Measurements from ENCODE around the gene ZNRF1. TPM values are rescaled to one million over a fixed set of nuclear protein-coding genes. Genes with fewer than 3 reads are reported as not detected.
A peak's percentile ranks its signal among the peaks of the same experiment; 100 is the strongest.

Gene ZNRF1
- total and polyA plus RNA-seq, 2 donors from 2014 or later, result 10.8 to 23.1 TPM

DNA sequence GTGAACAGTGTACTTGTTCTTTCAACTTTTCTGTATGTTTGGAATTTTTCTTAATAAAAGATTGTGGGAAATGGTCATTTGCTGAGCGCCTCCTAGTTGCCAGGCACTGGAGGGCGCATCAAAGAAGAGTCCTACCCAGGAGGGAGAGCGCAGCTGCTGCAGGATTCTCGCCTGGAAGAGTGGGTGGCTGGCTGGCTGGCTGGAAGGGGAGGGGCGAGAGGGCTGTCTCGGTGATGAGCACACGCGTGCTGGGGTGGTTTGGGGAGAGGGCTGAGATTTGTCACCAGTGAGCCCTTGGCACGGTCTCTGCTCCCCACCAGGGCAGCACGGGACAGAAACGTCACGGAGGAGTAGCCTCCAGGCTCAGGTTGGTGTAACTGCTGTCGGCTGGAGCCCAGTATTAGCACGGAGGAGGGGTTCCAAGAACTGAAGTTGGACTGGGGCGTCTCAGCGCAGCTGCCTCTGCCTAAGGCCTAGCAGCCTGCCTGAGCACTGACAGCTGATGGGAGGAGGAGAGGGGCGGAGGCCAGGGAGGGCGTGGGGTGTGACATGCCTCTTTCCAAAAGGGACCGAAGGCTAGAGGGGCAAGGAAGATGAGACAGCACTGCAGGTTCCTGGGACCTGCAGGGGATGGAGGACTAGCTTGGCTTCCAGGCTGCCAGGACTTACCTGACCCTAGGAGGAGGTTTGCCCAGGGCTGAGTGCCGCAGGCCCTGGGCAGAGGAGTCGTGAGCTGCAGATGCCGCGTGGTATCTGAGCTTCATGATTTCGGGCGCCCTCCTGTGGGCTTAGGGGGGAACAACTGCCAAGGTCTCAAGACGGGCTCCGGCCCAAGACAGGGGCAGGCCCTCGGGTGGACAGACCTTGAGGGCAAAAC, 112.1 kb downstream of the ZNRF1 start:
- peak overlapping the region in 1 of 3 donors; percentile 11 for H3K4me3 ChIP-seq (ENCODE audit: low read length in 3 of 3)

DNA sequence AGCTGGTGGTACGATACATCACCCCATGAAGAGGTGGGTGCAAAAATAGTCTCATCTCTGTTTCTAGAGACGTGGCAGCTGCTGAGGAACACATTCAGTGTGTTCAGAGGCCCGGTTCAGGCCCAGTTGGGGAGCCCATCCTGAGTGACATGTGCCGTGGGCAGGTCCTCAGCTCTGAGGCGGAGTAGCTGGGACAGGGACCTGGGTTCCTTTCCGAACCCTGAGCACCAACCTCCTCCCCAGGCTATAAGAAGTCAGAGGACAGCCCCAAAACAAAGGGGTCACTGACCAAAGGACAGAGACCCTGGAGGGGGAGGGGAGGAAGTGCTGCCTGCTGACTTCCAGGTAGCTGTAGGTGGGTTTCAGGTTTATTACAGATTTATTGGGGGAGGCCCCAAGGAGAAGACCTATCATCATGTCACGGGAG, 112.7 kb downstream of the ZNRF1 start:
- TF ChIP-seq, protein P1, sequence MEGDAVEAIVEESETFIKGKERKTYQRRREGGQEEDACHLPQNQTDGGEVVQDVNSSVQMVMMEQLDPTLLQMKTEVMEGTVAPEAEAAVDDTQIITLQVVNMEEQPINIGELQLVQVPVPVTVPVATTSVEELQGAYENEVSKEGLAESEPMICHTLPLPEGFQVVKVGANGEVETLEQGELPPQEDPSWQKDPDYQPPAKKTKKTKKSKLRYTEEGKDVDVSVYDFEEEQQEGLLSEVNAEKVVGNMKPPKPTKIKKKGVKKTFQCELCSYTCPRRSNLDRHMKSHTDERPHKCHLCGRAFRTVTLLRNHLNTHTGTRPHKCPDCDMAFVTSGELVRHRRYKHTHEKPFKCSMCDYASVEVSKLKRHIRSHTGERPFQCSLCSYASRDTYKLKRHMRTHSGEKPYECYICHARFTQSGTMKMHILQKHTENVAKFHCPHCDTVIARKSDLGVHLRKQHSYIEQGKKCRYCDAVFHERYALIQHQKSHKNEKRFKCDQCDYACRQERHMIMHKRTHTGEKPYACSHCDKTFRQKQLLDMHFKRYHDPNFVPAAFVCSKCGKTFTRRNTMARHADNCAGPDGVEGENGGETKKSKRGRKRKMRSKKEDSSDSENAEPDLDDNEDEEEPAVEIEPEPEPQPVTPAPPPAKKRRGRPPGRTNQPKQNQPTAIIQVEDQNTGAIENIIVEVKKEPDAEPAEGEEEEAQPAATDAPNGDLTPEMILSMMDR (IDR thresholded peaks at IDR 0.05; ENCODE audit: borderline replicate concordance, extremely low read depth, insufficient read depth), result no peak
- Histone ChIP-seq H3K27me3 (ENCODE audit: control insufficient read depth, insufficient read depth, low read length) (no peaks in the 10 kb centered on the region), H3K36me3 (ENCODE audit: control insufficient read depth in 2 of 3, insufficient read depth in 3 of 3, low read length in 3 of 3) (no peaks in the 10 kb centered on the region), H3K27ac (ENCODE audit: low read depth in 2 of 2, low read length in 2 of 2) (peak overlapping the region in 1 of 2 donors; percentile 34), H3K4me3 (ENCODE audit: low read length in 3 of 3) (no peak overlapping the region), H3K4me1 (ENCODE audit: control insufficient read depth in 2 of 3, insufficient read depth in 2 of 3, low read depth in 1 of 3, low read length in 3 of 3) (peaks cover 0 to 40% (median 32%) of the 10 kb centered on the region in 3 donors), H3K9ac (ENCODE audit: low read length in 3 of 3) (peak overlapping the region in 1 of 3 donors; percentile 22), H3K9me3 (ENCODE audit: control insufficient read depth in 2 of 3, insufficient read depth in 1 of 3, low read length in 3 of 3) (no peaks in the 10 kb centered on the region)
- DNase-seq, result no peak
- no peak for FAIRE-seq
- intact Hi-C loops (cut with DNase I), result loop anchor here (5.0 kb wide), 1 partner anchor 114 kb away; the partner anchor contains the start of gene ZNRF1

More for the DNA sequence above, 112.1 kb downstream of the ZNRF1 start:
- FAIRE-seq, result no peak
- TF ChIP-seq, protein P1 (IDR thresholded peaks at IDR 0.05; ENCODE audit: borderline replicate concordance, extremely low read depth, insufficient read depth), result peak; percentile 88
- H3K9me3 ChIP-seq (ENCODE audit: control insufficient read depth in 2 of 3, insufficient read depth in 1 of 3, low read length in 3 of 3), result no peaks in the 10 kb centered on the region
- H3K27ac ChIP-seq (ENCODE audit: low read depth in 2 of 2, low read length in 2 of 2), result peak overlapping the region; percentile 86 to 93
- peak; percentile 89 to 97 (median 93) for DNase-seq
- peaks cover 0 to 40% (median 34%) of the 10 kb centered on the region in 3 donors for H3K4me1 ChIP-seq (ENCODE audit: control insufficient read depth in 2 of 3, insufficient read depth in 2 of 3, low read depth in 1 of 3, low read length in 3 of 3)
- intact Hi-C loops (cut with DNase I), result loop anchor here (5.0 kb wide), 1 partner anchor 114 kb away; the partner anchor contains the start of gene ZNRF1
- H3K9ac ChIP-seq (ENCODE audit: low read length in 3 of 3), result peak overlapping the region in 2 of 3 donors; percentile 27 to 43
- H3K36me3 ChIP-seq (ENCODE audit: control insufficient read depth in 2 of 3, insufficient read depth in 3 of 3, low read length in 3 of 3), result no peaks in the 10 kb centered on the region
- H3K27me3 ChIP-seq (ENCODE audit: control insufficient read depth, insufficient read depth, low read length), result no peaks in the 10 kb centered on the region

GRCh38 chr16:75111961-75112733, 113.3 kb downstream of the ZNRF1 start:
- H3K4me1 ChIP-seq (ENCODE audit: control insufficient read depth in 2 of 3, insufficient read depth in 2 of 3, low read depth in 1 of 3, low read length in 3 of 3), result peaks cover 0 to 36% (median 32%) of the 10 kb centered on the region in 3 donors
- H3K36me3 ChIP-seq (ENCODE audit: control insufficient read depth in 2 of 3, insufficient read depth in 3 of 3, low read length in 3 of 3), result no peaks in the 10 kb centered on the region
- peak overlapping the region in 1 of 2 donors; percentile 34 for H3K27ac ChIP-seq (ENCODE audit: low read depth in 2 of 2, low read length in 2 of 2)
- no peaks in the 10 kb centered on the region for H3K27me3 ChIP-seq (ENCODE audit: control insufficient read depth, insufficient read depth, low read length)
- FAIRE-seq (no peak), DNase-seq (peak in 1 of 5 donors; percentile 75)
- no peak overlapping the region for H3K9ac ChIP-seq (ENCODE audit: low read length in 3 of 3)
- TF ChIP-seq, protein P1 (IDR thresholded peaks at IDR 0.05; ENCODE audit: borderline replicate concordance, extremely low read depth, insufficient read depth), result no peak
- no peak overlapping the region for H3K4me3 ChIP-seq (ENCODE audit: low read length in 3 of 3)
- intact Hi-C loops (cut with DNase I), result loop anchor here (5.0 kb wide), 1 partner anchor 115 kb away; the partner anchor contains the start of gene ZNRF1
- no peaks in the 10 kb centered on the region for H3K9me3 ChIP-seq (ENCODE audit: control insufficient read depth in 2 of 3, insufficient read depth in 1 of 3, low read length in 3 of 3)
